GM19455 (cell line): ENCODE measurements around the gene ZNF419.
"Not testable (repeated sequence)": the region's sequence is repeated elsewhere in the genome, so short reads cannot be mapped to it uniquely, and the experiment has no call there.

Experiments used
- ATAC-seq: cut with Tn5 transposase; IDR thresholded peaks from one replicate; pipeline ENCODE4 v1.9.1; 2021; ENCODE audit not compliant: unreplicated experiment

ZNF419 gene

DNA sequence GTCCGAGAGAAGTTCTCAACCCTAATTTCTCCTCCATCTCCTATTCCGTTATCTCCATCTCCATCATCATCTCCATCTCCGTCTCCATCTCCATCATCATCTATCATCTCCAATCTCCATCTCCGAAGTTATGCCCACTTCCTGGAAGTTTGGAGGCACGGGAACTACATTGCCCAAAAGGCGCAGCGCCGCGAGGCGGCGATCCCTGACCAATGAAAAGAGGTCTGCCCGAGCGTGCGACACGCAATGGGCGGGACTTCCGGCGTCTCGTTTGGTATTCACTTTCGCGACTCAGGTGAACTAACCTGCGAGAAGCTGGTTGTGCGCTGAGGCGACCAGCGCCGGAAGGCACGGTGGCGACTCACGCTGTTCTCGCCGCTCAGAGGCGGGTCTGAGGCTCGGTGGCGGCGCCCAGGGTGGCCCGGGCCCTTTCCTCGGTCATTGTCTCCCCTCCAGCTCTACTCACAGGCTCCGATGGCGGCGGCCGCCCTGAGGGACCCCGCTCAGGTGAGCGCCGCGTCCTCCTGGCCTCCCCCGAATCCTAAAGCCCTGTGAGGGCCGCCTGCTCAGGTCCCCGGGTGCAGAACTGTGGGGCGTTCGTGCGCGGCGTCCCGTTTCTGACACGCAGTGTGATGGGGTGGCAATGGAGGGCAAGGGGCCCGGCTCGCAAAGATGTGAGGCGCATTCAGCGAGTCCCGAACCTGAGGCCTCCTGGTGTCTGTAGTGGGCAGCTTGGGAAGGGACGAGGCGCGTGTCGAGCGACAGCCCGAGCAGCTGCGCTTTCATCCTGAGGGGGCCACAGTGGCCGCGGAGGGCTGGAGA is at the start of gene ZNF419:
ZNF419 (plus strand) TSS at position 274 of the 822 bp plus-strand sequence; CDS start at position 475, 201 bp downstream.
- peak; percentile 97 for ATAC-seq

DNA sequence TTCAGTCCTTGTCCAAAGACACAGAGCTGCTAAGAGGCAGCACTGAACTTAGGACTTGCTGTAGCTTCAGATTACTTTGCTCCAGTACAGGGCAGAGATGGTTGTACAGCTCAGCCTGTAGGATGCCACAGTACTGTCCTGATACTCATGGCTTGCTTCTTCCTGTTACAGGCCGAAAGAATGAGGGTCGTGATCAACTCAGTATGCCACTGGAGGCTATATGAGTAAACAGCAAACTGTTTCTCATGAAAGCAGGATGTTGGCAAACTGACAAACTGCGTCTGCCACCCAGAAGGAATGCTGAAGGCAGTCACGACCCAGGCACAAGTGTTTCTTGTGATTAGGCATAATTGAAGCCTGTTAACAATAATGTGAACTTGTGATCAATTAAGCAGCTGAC is 49.6 kb upstream of the ZNF419 start:
- ATAC-seq: no peak

DNA sequence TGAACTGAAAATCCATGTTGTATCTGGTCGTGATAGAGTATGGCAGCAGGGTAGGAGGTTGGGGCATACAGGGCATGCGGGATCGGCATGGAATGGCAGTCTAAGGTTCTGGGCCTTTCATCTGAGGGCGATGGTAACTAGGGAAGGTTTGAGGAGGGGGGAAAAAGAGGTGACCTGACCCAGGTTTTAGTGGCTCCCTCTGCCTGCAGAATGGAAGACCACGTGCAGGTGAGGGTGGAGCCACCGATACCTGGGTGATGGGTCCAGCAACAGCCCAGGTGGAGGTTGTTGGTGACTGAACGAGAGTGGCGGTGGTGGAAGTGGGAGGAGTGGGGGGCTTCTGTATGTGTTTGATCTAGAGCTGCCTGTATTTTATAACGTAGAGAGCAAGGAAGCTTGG is 48.6 kb upstream of the ZNF419 start:
- ATAC-seq: no peak

DNA sequence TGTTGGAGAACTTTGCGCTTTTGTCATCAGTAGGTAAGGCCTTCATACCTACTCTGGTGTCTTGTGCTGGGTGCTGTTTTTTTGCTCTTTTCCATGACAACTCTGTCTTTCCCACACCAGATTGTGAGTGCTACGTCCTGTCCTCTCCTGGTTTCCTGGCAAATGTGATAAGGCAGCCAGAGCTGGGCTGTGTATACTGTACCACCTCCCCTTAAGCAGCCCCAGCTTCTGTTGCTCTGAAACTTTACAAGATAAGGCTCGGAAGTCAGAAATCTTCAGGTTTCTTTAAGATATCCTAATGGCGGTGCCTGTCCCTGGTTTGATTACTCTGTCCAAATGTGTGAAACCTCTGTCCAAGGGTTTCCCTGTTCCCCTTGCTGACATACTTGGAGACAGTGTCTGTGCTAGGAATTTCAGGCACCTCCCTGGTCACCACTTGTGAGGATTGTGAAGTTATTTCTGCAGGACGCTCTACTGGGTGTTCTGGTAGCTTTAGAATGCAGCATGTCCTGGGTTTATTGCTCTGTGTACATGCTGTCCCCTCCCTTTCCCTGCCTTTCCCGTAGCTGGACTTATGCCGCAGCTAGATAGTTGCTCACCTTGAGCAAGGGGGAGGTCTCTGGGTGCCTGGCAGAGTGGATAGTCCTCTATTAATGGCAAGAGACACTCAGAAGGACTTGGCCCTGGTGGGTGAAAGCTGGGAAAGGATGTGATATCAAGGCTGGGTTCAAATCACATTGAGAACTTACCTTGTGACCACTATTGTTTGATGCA is 45.4 kb upstream of the ZNF419 start:
- no peak for ATAC-seq

DNA sequence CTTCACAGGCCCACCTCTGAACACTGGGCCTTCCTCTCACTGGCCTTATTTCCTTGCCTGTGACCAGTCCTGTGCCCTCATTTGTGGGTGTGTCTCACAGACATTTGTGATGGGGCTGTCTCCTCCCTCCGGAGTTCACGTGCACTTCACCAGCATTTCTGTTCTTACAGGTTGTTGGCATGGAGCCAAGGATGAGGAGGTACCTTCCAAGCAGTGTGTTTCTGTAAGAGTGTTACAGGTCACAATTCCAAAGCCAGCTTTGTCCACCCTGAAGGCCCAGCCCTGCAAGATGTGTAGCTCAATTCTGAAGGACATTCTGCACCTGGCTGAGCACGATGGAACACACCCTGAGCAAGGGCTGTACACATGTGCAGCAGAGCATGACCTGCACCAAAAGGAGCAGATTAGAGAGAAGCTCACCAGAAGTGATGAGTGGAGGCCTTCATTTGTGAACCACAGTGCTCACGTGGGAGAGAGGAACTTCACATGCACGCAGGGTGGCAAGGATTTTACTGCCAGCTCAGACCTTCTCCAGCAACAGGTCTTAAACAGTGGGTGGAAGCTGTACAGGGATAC is 44.3 kb upstream of the ZNF419 start:
- ATAC-seq: no peak

DNA sequence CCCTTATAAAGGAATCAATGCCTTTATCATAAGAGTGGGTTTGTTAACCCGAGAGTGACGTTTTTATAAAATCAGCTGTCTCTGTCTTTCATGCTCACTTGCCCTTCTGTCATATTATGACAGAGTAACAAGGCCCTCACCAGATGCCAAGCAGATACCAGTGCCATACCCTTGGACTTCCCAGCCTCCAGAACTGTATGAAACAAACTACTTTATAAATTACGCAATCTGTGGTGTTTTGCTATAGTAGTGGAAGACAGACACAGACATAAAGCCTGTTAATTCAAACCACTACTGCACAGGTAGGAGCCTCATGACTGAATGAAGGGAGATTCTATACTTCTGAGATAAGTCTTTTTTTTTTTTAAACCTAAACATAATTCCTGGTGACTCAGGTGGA is 35.2 kb upstream of the ZNF419 start:
- ATAC-seq: no peak

DNA sequence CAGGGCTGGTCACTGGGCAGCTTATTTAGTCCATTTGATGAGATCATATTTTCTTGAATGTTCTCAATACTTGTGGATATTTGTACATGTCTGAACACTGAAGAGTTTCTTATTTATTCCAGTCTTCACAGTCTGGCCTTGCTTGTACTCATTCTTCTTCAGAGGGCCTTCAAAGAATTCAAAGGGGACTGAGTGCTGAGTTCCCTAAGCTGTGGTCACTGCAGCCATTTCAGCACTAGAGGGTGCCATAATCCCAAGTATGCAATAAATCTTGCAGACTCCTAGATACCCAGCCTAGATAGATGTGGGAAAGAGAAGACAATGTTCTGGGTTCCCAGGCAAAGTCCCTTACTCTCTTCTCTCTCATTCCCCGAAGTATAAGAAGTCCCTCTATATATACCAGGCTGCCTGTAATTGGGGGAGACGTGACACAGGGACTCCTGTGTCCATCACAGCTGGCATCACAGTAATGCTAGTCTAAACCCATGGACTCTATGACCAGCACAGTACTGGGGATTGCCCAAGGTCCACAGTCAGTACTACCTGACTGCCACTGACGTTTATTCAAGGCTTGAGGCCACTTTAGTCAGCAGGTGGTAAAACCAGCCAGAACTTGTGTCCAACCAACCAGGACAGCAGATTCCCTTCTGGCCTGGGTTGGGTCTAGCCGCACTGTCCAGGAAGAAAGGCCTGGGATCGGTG is 21.7 kb upstream of the ZNF419 start:
- no peak for ATAC-seq

DNA sequence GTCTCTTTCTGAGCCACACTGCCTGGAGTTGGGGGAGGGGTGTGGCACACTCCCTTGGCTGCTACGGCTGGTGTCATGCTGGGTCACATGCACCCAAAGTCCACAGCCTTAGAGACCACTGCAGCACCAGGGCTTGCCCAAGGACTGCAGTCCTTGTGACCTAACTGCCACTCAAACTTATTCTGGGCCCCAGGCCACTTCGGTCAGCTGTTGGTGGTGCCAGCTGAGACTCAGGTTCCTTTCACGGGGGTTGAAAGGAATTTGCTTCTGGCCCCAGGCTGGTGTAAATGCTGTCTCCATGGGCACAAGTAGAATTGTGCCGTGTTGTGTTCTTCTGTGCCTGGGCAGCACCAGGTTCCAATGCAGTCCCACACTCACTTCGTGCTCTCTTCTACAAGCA is 21.1 kb upstream of the ZNF419 start:
- no peak for ATAC-seq

DNA sequence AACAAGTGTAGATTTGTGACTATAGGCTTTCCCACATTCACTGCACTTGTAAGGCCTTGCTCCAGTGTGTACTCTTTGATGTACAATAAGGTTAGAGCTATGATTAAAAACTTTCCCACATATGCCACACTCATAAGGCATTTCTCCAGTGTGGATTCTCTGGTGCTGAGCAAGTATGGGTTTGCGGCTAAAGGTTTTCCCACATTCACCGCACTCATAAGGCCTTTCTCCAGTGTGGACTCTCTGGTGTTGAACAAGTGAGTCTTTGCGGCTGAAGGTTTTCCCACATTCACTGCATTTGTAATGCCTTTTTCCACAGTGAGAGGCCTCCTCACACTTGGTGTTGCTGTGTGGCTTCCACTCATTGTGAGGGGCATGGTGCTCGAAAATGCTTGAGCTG is 13.9 kb upstream of the ZNF419 start:
- no peak for ATAC-seq

DNA sequence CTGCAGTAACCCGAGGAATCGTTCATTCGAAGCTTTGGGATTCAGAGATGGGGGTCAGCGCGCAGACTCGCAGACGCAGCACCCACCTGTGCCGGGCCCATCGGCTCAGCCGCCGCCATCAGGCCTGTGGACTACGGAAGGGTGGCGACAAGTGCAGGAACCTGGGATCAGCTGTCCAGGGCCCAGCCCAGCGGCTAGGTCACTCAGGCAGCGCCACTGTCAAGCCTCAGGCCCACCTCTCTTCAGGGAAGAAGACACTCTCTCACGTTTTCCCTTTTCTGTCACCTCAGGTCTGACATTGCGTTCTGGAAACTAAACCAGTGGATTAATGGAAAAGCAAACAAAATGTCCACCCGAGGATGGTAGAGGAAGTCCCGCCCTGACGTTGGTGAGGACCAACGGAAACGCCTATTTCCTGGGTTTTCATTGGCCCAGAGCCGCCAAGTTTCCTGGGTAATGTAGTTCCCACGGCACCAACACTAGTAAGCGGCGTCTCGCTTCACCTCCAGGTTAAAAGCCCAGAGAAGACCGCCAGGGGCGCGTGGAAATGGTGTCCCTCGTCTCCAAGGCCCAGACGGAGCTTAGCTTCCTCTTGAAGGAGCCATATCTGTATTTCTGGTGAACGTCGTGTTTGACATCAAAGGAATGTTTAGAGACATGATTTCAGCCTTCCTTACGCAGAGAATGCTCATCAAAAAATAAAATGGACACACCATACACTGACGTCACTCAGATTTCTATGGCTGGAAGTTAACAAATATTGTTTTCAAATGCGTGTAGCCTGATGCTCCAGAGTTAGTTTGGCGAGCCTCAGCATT is 10.2 kb upstream of the ZNF419 start, which contains the start of gene ZNF772:
ZNF772 (minus strand) TSS at position 376 of the 818 bp plus-strand sequence; CDS start at position 119, 257 bp downstream.
- ATAC-seq: peak; percentile 77

DNA sequence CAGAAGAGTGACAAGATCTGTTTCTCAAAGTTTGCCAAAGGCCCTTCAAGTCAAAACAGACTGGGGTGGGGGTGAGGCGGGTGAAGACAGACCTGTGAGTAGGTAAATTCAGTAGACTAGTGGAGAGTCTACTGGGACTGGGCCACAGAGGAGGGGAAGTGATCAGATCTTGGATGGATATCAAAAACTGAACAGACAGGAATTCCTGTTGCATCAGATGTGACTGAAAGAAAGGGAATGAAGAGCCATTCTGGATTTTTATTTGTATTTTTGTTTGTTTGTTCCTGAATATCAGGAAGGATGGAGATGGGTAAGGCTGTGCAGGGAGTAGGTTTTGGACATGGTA is 722 bp downstream of the ZNF419 start:
- ATAC-seq: not testable (repeated sequence)

DNA sequence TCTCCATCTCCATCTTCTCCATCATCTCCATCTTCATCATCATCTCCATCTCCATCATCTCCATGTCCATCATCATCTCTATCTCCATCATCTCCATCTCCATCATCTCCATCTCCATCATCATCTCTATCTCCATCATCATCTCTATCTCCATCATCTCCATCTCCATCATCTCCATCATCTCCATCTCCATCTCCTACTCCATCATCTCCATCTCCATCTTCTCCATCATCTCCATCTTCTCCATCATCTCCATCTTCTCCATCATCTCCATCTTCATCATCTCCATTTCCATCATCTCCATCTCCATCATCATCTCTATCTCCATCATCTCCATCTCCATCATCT is 11.8 kb downstream of the ZNF419 start:
- not testable (repeated sequence) for ATAC-seq

DNA sequence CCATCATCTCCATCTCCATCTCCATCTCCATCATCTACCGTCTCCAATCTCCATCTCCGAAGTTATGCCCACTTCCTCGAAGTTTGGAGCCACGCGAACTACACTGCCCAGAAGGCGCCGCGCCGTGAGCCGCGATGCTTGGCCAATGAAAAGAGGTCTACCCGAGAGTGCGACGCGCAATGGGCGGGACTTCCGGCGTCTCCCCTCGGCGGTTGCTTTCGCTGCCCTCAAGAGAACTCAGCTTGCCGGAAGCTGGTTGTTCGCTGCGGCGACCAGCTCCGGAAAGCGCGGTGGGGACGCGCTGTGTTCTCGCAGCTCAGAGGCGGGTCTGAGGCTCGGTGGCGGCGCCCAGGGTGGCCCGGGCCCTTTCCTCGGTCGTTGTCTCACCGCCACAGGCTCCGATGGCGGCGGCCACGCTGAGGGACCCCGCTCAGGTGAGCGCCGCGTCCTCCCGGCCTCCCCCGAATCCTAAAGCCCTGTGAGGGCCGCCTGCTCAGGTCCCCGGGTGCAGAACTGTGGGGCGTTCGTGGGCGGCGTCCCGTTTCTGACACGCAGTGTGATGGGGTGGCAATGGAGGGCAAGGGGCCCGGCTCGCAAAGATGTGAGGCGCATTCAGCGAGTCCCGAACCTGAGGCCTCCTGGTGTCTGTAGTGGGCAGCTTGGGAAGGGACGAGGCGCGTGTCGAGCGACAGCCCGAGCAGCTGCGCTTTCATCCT is 12.3 kb downstream of the ZNF419 start, which contains the start of gene ZNF773:
ZNF773 (plus strand) TSS at position 259 of the 716 bp plus-strand sequence; CDS start at position 402, 143 bp downstream.
- peak; percentile 97 for ATAC-seq

DNA sequence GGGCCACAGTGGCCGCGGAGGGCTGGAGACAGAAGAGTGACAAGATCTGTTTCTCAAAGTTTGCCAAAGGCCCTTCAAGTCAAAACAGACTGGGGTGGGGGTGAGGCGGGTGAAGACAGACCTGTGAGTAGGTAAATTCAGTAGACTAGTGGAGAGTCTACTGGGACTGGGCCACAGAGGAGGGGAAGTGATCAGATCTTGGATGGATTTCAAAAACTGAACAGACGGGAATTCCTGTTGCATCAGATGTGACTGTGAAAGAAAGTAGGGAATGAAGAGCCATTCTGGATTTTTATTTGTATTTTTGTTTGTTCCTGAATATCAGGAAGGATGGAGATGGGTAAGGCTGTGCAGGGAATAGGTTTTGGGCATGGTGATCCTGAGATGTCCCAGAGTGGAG is 12.8 kb downstream of the ZNF419 start:
- not testable (repeated sequence) for ATAC-seq

DNA sequence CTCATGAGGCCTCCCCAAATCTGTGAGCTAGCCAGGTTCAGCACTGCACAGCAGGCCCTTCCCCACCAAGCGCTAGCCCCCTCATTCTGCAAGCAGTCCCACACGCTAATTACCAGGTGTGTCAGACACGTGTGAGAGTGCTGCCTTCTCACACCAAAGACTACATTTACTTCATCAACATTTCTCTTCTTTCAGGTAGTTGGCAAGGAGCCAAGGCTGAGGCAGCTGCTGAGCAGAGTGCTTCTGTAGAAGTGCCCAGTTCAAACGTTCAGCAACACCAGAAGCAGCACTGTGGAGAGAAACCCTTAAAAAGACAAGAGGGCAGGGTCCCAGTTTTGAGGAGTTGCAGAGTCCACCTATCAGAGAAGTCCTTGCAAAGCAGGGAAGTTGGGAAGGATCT is 18.6 kb downstream of the ZNF419 start:
- ATAC-seq: no peak

DNA sequence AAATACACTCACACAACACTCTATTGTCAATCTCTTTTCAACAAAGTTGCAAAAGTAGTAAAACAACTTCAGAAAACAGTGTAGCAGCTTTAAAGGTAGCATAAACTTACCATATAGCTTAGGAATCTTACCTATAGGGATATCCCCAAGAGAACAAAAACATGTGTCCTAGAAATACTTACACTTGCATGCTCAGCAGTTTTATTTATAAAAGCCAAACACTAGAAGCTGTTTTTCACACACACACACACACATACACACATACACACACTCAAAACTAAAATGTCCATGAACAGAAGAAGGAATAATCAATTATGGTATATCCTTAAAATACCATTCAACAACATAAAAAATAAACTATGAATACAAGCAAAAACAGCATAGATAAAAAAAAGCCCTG is 23.9 kb downstream of the ZNF419 start:
- no peak for ATAC-seq

DNA sequence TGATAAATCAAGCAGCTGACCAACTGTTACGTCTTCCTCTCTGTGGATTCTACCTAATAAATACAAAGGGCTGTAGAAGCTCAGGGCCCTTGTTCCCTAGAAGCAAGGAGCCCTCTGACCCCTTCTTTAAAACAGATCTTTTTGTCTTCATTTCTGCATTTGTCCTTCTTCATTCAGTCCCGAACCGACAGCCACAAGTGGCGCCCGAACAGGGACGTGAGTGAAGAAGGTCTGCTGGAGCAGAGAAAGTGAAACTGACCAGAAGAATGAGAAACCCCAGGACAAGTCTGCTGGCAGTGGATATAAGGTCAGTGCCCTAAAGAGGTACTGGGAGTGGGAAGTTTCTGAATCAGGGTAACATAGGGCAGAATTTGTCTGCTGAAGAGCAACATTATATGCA is 25.3 kb downstream of the ZNF419 start:
- ATAC-seq: no peak

DNA sequence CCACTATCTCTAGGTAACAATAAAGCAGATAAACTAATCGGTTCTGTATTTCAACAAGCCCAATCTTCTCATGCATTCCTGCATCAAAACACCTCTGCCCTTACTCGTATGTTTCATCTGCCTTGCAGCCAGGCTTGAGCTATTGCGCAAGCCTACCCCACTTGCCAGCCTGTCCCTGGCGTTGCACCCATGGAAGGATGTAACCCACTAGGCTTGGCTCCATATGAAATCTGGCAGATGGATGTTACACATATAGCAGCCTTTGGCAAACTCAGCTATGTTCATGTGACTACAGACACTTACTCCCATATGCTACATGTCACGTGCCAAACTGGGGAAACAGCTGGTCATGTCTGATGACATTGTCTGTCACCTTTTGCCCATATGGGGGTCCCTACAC is 27.7 kb downstream of the ZNF419 start:
- no peak for ATAC-seq

DNA sequence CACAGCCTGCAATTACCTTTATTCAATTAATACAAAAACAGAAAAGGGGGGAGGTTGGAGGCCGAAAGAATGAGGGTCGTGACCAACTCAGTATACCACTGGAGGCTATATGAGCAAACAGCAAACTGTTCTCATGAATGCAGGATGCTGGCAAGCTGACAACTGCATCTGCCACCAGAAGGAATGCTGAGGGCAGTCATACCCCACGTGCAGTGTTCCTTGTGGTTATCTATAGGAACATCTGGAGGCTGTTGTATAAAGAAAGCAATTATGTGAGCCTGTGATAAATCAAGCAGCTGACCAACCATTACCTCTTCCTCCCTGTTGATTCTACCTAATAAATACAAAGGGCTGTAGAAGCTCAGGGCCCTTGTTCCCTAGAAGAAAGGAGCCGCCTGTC is 30.5 kb downstream of the ZNF419 start:
- ATAC-seq: not testable (repeated sequence)
